Stimulated activated CD8-positive, alpha-beta memory T cell treated with anti-CD3 and anti-CD28 coated beads, Interleukin-7, amount 100 ng/mL, for 1 hour (primary cell): ENCODE measurements around the gene OR2K2.
"Not testable (repeated sequence)": the region's sequence is repeated elsewhere in the genome, so short reads cannot be mapped to it uniquely, and the experiment has no call there.

ENCODE experiments used
- DNase-seq, 2 donors: peaks; one replicate each; pipeline ENCODE4 v3.0.0-alpha.2; 2020; ENCODE audit warnings: low read depth in 2 of 2

The OR2K2 gene

GRCh38 chr9:111298111-111298510 lies 31.9 kb downstream of the OR2K2 start:
- DNase-seq, result no peak

- no peak for DNase-seq
These were observed 32.8 kb downstream of the OR2K2 start for GRCh38 chr9:111297066-111297824.

DNA sequence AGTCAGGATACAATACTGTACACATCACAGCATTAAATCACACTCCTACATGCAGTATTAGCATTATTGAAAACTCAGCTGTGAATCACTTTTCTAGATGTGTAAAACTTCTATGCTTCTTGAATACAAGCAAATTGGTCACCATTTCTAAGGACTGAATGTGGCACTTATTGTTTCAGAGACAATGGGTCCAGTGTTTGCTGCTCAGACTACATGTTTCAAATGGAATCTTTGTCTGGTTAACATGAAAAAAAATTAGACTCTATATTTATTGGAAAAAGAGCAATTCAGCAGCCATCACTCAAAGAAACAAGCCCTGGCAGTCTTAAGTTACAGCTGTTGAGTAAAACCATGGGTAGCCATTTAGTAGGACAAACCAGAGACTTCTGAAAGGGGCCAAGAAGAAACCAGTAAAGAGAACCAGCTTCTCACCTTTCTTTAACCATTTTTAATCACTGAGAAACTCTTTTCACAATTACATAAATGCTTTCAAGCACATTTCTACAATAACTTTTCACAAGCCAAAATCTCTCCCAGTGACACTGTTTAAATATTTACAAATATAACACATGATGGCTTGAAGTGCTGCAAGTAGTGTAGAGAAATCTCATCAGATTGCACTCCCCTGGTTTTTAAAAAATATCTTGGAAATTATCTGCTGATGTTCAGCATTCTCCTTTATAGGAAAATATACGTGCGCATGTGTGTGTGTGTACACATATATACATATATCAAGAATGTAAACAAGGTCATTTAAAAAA lies 35.2 kb downstream of the OR2K2 start:
- no peak for DNase-seq

GRCh38 chr9:111287127-111287526 lies 42.9 kb downstream of the OR2K2 start:
- no peak for DNase-seq

GRCh38 chr9:111284703-111285102 lies 45.3 kb downstream of the OR2K2 start:
- DNase-seq, result no peak

DNA sequence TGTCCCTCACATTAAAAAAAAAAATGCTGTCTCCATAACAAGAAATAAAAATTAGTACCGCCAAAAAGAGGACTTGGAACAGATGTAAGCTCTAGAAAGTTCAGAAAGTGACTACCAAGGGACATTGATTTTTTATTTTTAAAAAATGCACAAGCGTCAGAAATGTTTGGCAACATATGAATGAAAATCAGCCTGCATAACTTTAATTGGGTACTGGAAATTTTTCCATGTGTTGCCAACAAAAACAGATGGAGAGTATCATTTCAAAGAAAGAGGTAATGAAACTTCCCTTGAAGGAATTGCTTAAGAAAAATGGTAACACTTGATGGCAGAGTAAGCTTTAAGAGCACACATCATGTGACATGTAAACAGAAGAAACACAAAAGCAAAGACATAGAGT lies 47.2 kb downstream of the OR2K2 start:
- no peak for DNase-seq

GRCh38 chr9:111280795-111281194 lies 49.2 kb downstream of the OR2K2 start:
- DNase-seq, result not testable (repeated sequence)
